NCI-H82 treated with DMSO at 0.1 percent for 48 hours (cell line): ENCODE data around the gene BEND4.
"Not testable (repeated sequence)": the region's sequence is repeated elsewhere in the genome, so short reads cannot be mapped to it uniquely, and the experiment has no call there.

Experiments used
- DNase-seq: peaks from one replicate; lab custom pipeline; 2025; ENCODE audit not compliant: unreplicated experiment; lab: John Stamatoyannopoulos, UW

BEND4 gene

DNA sequence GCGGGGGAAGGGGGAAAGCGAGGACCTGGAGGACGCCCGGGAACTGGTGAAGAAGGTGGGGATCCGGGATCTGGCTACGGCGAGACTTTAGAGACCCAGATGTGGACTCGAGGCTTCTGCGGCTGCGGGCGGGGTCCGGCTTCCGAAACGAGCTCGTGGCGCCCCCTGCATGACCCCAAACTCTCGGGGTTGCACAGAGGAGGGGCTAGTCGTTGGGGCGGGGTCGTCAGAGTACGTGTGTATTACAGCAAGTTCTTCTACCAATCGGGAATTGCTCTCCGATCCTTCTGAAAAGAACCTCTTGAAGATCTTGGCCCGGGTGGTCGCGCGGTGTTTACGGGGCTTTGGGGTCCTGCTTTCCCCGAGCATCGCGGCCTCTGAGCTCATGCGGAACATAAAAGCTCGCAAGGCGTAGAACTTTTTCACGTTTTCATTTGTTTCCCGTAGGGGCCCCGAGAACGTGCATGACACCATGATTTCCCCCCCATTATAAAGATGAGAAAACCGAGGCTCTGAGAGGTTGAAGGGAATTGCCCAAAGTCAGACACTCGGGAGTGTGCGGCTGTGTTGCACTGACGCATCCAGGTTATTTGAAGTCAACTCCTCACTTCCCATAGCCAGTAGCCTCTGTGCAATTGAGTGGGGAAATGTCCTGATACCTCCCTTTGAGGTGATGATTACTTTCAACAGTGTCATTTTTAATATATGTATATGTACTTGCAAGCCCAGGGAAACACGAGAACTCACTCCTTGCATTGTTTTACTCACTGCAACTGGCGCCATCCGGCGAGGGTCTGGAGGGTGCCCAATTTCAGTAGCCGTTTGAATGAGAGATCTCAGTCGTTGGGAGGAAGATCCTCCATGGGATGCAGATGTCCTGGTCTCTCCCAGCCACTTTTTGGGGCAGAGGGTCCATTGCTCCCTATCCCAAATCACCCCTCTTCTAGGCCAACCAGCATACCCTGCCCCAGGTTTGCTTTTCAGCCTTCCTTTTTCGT lies at the start of gene BEND4:
Gene BEND4 (minus strand): TSS at position 149 of the 998 bp plus-strand sequence. CDS start 512 bp downstream, outside the sequence.
- DNase-seq, result peak; percentile 53

- DNase-seq, result no peak
Measured at GRCh38 chr4:42197341-42197740, 44.9 kb upstream of the BEND4 start.

DNA sequence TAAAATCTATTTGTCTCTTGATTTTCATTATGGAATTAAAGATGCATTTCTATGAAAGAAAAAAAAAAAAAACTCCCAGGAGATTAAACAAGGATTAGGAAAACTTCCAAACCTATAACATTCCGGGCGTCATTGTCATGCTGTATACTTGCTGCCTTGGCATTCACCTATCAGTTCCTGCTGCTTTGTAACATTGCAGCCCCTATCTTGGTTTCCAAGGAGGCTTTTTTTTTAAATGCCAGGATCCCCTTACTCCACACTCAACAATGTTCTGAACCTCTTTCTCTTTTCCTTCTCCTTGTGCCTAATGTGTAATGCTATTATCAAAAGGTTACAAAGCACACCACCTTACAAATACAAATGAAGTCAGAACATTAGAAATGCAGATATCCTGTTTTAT lies 20.5 kb upstream of the BEND4 start:
- DNase-seq, result no peak

DNA sequence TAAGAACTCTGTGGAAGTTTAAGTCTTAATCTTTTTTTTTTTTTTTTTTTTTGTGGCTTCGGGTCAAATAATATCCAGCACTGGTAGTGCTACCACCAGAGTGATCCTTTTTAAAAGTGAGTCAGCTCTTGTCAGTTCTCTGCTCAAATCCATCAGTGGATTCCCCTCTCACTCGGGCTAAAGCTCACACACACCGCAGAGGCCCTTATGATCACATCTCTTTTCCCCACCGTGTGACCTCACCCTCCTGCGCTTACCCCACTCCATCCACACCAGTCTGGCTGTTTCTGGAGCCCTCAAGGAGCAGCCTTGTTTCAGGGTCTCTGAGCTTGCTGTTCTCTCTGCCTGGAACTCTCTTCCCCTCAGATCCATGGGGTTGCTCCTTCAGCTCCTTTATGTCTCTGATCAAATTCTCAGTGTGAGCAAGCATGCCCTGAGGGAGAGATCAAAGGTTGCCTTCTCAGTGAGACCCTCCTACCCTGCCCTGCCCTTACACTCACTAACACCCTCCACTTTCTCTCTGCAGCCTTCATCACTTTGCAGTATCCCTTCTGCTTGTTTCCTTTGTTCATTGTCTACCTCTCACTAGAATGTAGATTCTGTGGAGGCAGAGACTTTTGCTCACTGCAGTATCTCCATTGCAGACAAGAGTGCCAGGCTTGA lies 19.8 kb upstream of the BEND4 start:
- no peak for DNase-seq

- DNase-seq, result no peak
Measured at GRCh38 chr4:42167709-42168108, 15.3 kb upstream of the BEND4 start.

DNA sequence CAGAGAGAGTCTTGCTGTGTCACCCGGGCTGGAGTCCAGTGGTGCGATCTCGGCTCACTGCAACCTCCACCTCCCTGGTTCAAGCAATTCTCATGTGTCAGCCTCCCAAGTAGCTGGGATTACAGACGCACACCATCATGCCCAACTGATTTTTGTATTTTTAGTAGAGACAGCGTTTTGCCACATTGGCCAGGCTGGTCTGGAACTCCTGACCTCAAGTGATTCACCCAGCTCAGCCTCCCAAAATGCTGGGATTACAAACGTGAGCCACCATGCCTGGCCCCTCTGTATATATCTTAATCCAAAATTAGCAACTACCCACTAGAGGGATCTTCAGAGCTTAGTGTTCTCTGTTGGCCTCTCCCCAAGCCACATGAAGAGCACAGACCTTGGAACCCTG lies 13.7 kb upstream of the BEND4 start:
- not testable (repeated sequence) for DNase-seq

DNA sequence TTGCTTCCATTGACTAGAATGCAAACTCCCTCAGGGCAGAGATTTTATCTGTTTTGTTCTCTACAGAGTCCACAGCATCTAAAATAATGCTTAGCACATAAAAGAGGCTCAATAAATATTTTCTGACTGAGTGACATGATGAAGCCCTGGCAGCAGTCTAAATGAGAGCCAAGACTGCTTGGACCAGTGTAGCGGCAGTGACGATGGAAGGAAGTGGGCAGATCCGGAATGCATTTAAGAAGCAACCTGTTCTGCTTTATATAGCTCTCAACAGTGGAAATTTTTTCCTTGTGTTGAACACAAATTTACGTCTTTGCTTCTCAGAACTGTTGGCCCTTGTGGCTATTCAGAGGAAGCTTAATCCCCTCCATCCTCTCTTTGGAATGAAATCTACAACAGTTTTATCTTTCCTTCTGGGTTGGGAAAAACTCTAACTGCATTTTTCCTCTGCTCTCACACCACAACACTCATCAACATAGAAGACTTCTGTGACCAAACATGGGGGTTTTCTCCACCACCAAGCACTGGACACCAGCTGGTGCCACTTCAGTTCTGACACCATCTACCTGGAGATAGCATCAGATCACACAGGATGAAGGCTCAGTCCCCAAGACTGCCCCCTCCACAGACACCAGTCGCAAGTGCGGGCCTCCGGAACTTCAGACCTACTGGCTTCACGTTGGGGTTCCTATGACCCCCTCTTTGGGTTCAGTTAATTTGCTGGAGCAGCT lies 7.0 kb upstream of the BEND4 start:
- DNase-seq, result no peak

DNA sequence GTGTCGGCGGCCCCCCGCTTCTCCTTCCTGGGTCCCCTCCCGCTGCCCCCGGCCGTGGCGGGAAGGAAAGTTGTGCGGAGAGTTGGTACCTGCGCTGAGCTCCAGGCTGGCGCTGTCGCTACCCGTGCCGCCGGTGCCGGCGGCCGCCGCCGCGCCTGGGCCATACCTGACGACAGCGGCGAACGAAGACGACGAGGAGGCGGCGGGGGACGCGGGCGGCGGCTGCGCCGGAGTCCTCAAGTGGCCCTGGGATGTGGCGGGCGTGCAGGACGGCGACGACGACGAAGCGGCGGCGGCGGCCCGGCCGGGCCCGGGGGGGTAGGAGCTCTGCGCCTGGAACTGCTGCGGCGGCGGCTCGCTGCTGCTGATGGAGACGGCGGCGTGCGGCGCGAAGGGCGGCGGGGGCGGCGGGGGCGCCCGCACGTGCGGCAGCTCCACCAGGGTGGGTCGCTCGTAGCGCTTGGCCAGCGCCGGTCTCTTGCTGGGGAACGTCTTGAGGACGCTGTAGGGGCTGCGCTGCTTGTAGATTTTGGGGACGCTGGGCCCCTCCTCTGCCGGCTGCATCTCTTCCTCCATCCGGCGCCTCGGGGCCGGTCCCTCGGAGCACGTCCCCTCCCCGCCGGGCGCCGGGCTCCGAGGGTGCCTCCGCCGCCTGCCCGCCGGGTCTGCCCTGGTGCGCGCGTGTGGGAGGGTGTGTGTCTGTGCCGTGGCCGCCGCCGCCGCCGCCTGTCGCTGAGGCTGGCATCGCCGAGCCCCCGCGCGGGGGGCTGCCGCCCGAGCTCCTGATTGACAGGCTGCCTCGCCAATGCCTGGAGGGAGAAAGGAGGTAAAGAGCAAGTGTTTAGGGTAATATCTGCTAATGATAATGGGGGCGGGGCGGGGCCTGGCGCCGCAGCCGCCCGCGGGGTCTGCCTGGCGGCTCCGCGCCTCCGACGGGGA lies 618 bp downstream of the BEND4 start:
- peak; percentile 84 for DNase-seq

- DNase-seq, result no peak
Measured at GRCh38 chr4:42150653-42151567, 1.5 kb downstream of the BEND4 start.

DNA sequence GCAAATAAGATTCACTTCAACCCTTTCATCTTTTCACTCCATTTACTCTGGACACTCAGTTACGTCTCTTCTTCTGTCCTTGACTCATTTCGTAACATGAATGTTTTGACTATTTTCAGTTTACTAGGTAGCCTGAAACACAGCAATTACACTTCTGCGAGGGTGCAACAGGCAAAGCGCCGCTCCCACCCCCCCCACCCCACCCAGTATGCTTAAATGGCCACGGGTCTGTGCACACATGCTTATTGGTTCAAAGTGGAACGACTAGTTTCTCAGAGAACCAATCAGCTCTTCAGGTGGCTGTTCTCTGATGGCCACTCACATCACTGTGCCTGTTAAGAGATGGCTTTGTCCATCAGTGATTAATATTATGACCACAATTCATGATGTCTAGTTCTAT lies 3.5 kb downstream of the BEND4 start:
- no peak for DNase-seq

DNA sequence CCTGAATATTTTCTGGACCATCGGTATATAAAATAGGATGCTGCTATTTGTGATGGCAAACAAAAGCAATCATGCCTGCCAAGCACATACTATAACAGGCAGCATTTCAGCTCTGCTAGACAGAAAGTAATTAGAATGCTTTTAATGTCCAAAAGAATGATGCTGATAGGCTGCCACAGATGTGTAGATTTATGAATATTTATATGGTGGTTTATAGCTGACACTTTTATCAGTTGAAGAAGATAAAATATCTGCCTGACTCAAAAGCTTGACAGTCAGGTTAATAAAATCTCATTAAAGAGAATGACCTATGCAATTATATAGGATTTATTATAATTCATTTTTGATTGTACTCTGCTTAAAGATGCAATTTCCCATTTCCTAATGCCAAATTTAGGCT lies 4.0 kb downstream of the BEND4 start:
- no peak for DNase-seq

GRCh38 chr4:42144028-42144427 lies 8.4 kb downstream of the BEND4 start:
- no peak for DNase-seq

DNA sequence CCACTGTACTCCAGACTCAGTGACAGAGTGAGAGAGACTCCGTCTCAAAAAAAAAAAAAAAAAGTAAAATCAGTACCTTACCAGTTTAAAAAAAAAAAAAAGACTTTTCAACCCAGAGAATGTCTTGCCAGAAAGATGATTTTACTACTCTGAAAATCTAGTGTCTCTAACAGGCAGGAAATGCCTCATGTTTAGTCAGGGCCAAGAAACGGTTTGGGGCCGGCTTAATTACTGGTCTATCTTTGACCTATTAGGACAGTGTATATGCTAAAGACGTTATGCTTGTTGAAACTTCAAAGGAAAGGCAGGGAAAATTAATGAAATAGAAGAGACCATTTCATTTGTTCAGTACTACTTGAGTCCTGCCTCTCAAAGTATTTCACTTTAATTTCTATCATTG lies 9.9 kb downstream of the BEND4 start:
- no peak for DNase-seq

DNA sequence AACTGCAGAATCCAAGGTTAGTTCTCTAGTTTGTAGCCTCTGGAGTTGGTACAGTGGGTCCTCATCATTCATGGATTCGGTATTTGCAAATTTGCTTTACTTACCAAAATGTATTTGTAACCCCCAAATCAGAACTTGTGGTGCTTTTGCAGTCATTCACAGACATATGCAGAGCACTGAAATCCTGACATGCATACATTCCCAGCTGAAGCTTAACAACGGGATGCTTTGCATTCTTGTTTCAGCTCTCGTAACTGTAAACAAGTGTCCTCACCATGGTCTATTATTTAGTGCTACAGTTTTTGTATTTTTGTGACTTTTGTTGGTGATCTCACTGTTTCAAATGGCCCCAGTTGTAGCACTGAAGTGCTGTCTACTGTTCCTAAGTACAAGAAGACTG lies 16.1 kb downstream of the BEND4 start:
- DNase-seq, result no peak

DNA sequence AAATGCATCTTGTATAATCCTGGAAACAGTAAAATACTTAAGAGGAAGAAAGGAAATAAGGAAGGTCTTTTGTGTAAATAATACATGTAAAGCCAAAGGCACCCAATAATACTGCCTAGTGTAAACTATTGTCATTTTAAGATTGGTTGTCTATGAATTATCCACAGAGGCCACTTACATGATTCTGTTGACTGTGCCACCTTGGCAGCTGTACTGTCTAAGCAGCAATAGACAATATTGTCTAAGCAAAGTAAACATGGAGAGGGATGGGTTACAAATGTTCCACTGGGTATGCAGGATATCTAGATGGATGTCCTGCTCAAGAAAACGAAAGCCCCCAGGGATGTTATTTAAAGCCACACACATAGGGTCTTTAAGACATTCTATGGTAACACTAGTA lies 19.4 kb downstream of the BEND4 start:
- DNase-seq, result no peak

GRCh38 chr4:42132099-42132498 lies 20.4 kb downstream of the BEND4 start:
- DNase-seq, result no peak

DNA sequence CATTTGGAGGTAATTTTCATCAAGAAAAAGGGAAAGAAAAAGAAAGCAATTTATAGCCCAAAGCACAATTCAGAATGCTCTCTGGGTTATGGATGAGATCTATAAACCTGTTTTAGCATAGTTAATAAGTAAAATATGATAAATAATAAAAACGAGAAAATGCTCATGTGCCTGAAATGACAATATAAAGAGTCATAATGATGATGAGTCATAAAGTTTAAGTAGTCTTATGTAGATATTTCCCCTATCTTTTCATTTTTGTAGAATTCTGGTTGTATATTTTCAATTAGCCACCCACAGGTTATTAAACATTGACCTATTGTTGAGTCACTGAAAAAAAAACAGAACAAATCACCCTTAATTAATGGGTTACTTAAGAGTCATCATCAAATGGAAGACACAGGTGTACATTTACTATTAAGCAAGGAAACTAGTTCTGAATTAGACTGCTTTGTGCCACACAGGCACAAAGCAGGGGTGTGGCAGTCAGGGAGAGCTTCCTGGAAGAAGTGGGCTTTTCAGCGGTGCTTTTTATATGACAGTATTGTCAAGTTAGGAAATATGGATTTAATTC lies 29.3 kb downstream of the BEND4 start:
- DNase-seq, result no peak

DNA sequence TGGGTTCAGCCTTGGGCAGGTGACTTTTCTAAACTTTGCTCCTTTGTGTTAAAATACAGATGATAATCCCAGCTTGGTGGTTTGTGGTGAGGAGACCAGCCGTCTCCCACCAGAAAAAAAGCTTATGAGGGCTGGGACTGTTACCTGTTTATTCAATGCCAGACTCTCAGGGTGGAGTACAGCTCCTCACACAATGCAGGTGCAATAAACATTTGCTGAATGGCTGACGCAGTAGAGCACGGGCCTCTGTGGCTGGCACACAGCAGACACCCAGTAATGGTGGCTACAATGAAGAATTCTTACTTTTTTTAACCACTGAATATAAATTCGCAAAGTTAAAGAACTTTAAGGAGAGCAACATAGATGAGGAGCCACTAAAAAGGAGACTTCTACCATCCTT lies 30.2 kb downstream of the BEND4 start:
- DNase-seq, result no peak

DNA sequence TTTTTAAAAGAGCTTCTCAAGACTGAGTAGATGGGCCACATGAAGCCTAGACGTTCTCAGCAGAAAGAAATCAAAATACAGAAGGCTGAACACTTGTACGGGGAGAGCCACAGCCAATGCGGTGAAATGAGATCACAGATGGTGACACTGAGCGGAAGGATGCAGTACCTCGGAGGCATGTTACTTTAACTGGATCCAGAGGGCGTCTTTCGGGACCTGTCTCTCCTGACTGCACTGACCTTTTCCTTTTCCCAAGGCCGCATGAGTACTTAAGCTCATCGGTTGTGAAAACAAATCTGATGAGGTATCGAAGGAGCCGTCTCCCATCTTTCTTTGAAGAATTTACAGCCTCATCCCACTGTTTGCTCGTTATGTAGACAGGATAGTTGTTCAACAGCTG lies 32.6 kb downstream of the BEND4 start:
- no peak for DNase-seq
